Measurements from ENCODE around the gene ARG1. TPM values are rescaled to one million over a fixed set of nuclear protein-coding genes. Genes with fewer than 3 reads are reported as not detected.

Gene ARG1
- total and polyA plus RNA-seq, 2 of the 8 experiments (the other 6 are each of a cell fraction or from before 2014, with no cell fraction given) = not detected

GRCh38 chr6:131628726-131629125, 55.7 kb downstream of the ARG1 start:
- Histone ChIP-seq H4K91ac (replicated peaks; ENCODE audit: insufficient read length, low read length) (no peak overlapping the region), H3K18ac (ENCODE audit: extremely low read depth, low read length) (no peak overlapping the region), H3K4me2 (ENCODE audit: insufficient read depth in 1 of 2, low read depth in 2 of 2, low read length in 2 of 2) (no peak overlapping the region), H3K9me3 (ENCODE audit: insufficient read depth in 2 of 2, low read depth in 1 of 2, low read length in 1 of 2) (no peaks in the 10 kb centered on the region), H3K4me3 (ENCODE audit: extremely low read depth in 1 of 4, insufficient read depth in 2 of 4, low read depth in 3 of 4, low read length in 4 of 4) (no peak overlapping the region), H4K5ac (ENCODE audit: insufficient read length, low read depth, low read length) (no peak overlapping the region), H3K79me2 (ENCODE audit: control insufficient read depth in 1 of 2, insufficient read depth in 2 of 2, low read length in 2 of 2) (peaks cover 0 to 7% of the 10 kb centered on the region in 2 experiments; a peak in 2 of 4 replicates), H3K79me1 (ENCODE audit: low read depth, low read length) (no peaks in the 10 kb centered on the region), H2BK15ac (ENCODE audit: low read length) (no peak overlapping the region), H3K36me3 (ENCODE audit: control insufficient read depth in 2 of 4, insufficient read depth in 4 of 4, low read length in 3 of 4) (peaks cover 3 to 8% (median 6%) of the 10 kb centered on the region in 4 experiments; a peak in 6 of 8 replicates), H3K4ac (replicated peaks; ENCODE audit: insufficient read length, low read depth, low read length) (no peak overlapping the region), H2AFZ (ENCODE audit: low read length) (peak overlapping the region; percentile 94; the same call in 1 of the 2 replicates), H2BK5ac (ENCODE audit: low read depth, low read length) (no peak overlapping the region), H2BK12ac (ENCODE audit: low read depth, low read length) (no peak overlapping the region), H3K14ac (ENCODE audit: insufficient read length) (no peak overlapping the region), H3K56ac (replicated peaks; ENCODE audit: insufficient read length, low read depth, low read length) (no peak overlapping the region), H3K23ac (ENCODE audit: insufficient read length) (no peak overlapping the region), H2AK5ac (ENCODE audit: low read depth, low read length) (no peak overlapping the region), H4K20me1 (replicated peaks in 1 of 2; ENCODE audit: control insufficient read depth in 1 of 2, insufficient read depth in 2 of 2, low read length in 2 of 2) (no peaks in the 10 kb centered on the region), H2BK120ac (replicated peaks; ENCODE audit: low read depth, low read length) (no peak overlapping the region), H3K27ac (ENCODE audit: low read depth, low read length) (no peak overlapping the region), H4K8ac (ENCODE audit: extremely low read depth, insufficient read depth, low read length) (no peak overlapping the region), H2BK20ac (ENCODE audit: low read length) (no peak overlapping the region), H3K23me2 (ENCODE audit: low read depth, low read length) (no peaks in the 10 kb centered on the region), H3K4me1 (replicated peaks in 1 of 4; ENCODE audit: control insufficient read depth in 3 of 4, insufficient read depth in 4 of 4, low read length in 3 of 4) (no peaks in the 10 kb centered on the region), H3K9ac (replicated peaks in 1 of 4; ENCODE audit: extremely low read depth in 1 of 4, low read depth in 3 of 4, low read length in 3 of 4) (no peak overlapping the region), H3K27me3 (replicated peaks in 1 of 4; ENCODE audit: control insufficient read depth in 3 of 4, extremely low read depth in 1 of 4, insufficient read depth in 3 of 4, low read length in 3 of 4) (no peaks in the 10 kb centered on the region)
- POLR2A ChIA-PET (ENCODE audit: partially characterized antibody) = interaction anchor here (0.8 to 2.0 kb wide), 3 partner anchors 10 to 566 kb away, joined by 3 to 6 read pairs (median 3); partner anchors contain the start of genes CCN2 and EPB41L2
- TF ChIP-seq JUND (IDR thresholded peaks at IDR 0.05; ENCODE audit: low read length) (no peak), TBP (IDR thresholded peaks at IDR 0.05; ENCODE audit: low read depth, low read length) (no peak), ATF2 (IDR thresholded peaks at IDR 0.05; ENCODE audit: low read length) (no peak), TAF1 (IDR thresholded peaks at IDR 0.05; ENCODE audit: low read depth, low read length) (no peak), SIRT6 (IDR thresholded peaks at IDR 0.05; ENCODE audit: low read length) (no peak), SP1 (IDR thresholded peaks at IDR 0.05; ENCODE audit: low read depth, low read length) (no peak), YY1 (IDR thresholded peaks at IDR 0.05; ENCODE audit: low read depth, low read length) (no peak)
- FAIRE-seq = no peak
- CTCF ChIA-PET (ENCODE audit: partially characterized antibody) = interaction anchor here (0.6 to 2.9 kb wide), 45 partner anchors 10 to 1759 kb away, joined by 3 to 41 read pairs (median 4); partner anchors contain the start of gene ENPP3
- no peak for DNase-seq (ENCODE audit: low read depth in 1 of 2, low spot score in 2 of 2)
- WGBS, 2 experiments (ENCODE audit: extremely low coverage in 1 of 2, insufficient coverage in 1 of 2, insufficient read length in 1 of 2, insufficient replicate concordance in 2 of 2, low coverage in 1 of 2, low lambda C conversion rate in 2 of 2, missing lambda C conversion rate in 1 of 2) = 88% methylated on average over 1 of the region's 1 CpG; no CpG with 5 or more reads in 1 of the 2 experiments

Measured in H1 (cell line).